Naive thymus-derived CD4-positive, alpha-beta T cell (primary cell): ENCODE measurements around the gene SLF1. TPM values are rescaled to one million over a fixed set of nuclear protein-coding genes. Genes with fewer than 3 reads are reported as not detected.
"Not testable (repeated sequence)": the region's sequence is repeated elsewhere in the genome, so short reads cannot be mapped to it uniquely, and the experiment has no call there.

Experiments
- ATAC-seq: fragments of 150-1000 bp; cut with Tn5 transposase; 2 replicates; pipeline ENCODE4 v1.10.0; 2021; ENCODE audit warnings: mild to moderate bottlenecking, moderate library complexity
- CTCF ChIA-PET: fragments of 350-600 bp; sonication (Branson Sonifier 250); formaldehyde crosslinking; loops from one replicate; lab custom pipeline; 2021; ENCODE audit warnings: antibody characterized with exemption; lab: Charles Lee
- POLR2A ChIA-PET: fragments of 350-600 bp; sonication (Branson Sonifier 250); formaldehyde crosslinking; loops from one replicate; lab custom pipeline; 2021; ENCODE audit warnings: antibody characterized with exemption, inconsistent platforms; lab: Charles Lee
- DNase-seq, 9 donors: peaks; one replicate each; pipeline versions ENCODE4 v3.0.0 to v3.0.0-alpha.2; 2020 to 2022; ENCODE audit warnings: mixed read lengths in 1 of 9
- H3K27ac ChIP-seq: one replicate; pipeline ENCODE4 v1.7.0; 2013; ENCODE audit warnings: mild to moderate bottlenecking, low read depth, low read length, moderate library complexity
- H3K27me3 ChIP-seq, 2 donors: one replicate each; pipeline ENCODE4 v1.7.0; 2013; ENCODE audit warnings: low read length in 2 of 2, mild to moderate bottlenecking in 2 of 2, moderate library complexity in 2 of 2; ENCODE audit not compliant: control insufficient read depth in 2 of 2, insufficient read depth in 2 of 2
- H3K36me3 ChIP-seq, 3 experiments: 1 replicate in 2 of 3; 2 replicates in 1 of 3; pipeline ENCODE4 v1.7.0; 2013; ENCODE audit warnings: low read length in 3 of 3, mild to moderate bottlenecking in 3 of 3, moderate library complexity in 1 of 3; ENCODE audit not compliant: insufficient read depth in 3 of 3, control insufficient read depth in 2 of 3
- H3K4me1 ChIP-seq, 2 donors: one replicate each; pipeline ENCODE4 v1.7.0; 2013; ENCODE audit warnings: low read length in 2 of 2, mild to moderate bottlenecking in 2 of 2, moderate library complexity in 1 of 2; ENCODE audit not compliant: control insufficient read depth in 2 of 2, insufficient read depth in 2 of 2
- H3K4me3 ChIP-seq: 2 replicates; pipeline ENCODE4 v1.7.0; 2013; ENCODE audit warnings: mild to moderate bottlenecking, low read length
- H3K9me3 ChIP-seq, 3 experiments: 1 replicate in 2 of 3; 2 replicates in 1 of 3; pipeline ENCODE4 v1.7.0; 2013; ENCODE audit warnings: low read length in 3 of 3; ENCODE audit not compliant: control insufficient read depth in 2 of 3
- H3K27ac Mint-ChIP-seq, 9 donors: one replicate each; pipeline ENCODE4 v1.8.0; 2020 to 2022; ENCODE audit warnings: mixed read lengths in 9 of 9, mild to moderate bottlenecking in 8 of 9, moderate library complexity in 5 of 9, inconsistent platforms in 2 of 9
- H3K27me3 Mint-ChIP-seq, 5 donors: one replicate each; pipeline ENCODE4 v1.8.0; 2021 to 2022; ENCODE audit warnings: mixed read lengths in 5 of 5, mild to moderate bottlenecking in 1 of 5
- H3K36me3 Mint-ChIP-seq, 5 donors: one replicate each; pipeline ENCODE4 v1.8.0; 2020 to 2022; ENCODE audit warnings: mixed read lengths in 5 of 5, mild to moderate bottlenecking in 3 of 5, inconsistent platforms in 1 of 5
- H3K4me1 Mint-ChIP-seq, 7 donors: one replicate each; pipeline ENCODE4 v1.8.0; 2020 to 2022; ENCODE audit warnings: mixed read lengths in 7 of 7, mild to moderate bottlenecking in 3 of 7, inconsistent platforms in 1 of 7
- H3K4me3 Mint-ChIP-seq, 10 donors: one replicate each; pipeline ENCODE4 v1.8.0; 2020 to 2022; ENCODE audit warnings: mild to moderate bottlenecking in 10 of 10, mixed read lengths in 10 of 10, moderate library complexity in 6 of 10, inconsistent platforms in 2 of 10
- H3K9me3 Mint-ChIP-seq, 11 donors: one replicate each; pipeline ENCODE4 v1.8.0; 2020 to 2022; ENCODE audit warnings: mixed read lengths in 11 of 11, mild to moderate bottlenecking in 4 of 11, inconsistent platforms in 1 of 11, moderate library complexity in 1 of 11
- intact Hi-C, 2 donors: fragments of 100-400 bp; cut with micrococcal nuclease; formaldehyde crosslinking; loops; one replicate each; pipeline ENCODE4 v1.15.1; 2023
- polyA plus RNA-seq, 2 donors: library from polyadenylated mRNA; unstranded; fragments of 300-500 nt; fragmentation: Illumina TruSeq; gene quantifications; one replicate each; pipeline ENCODE4 v1.2.3, GENCODE V29; 2021
- total RNA-seq, 6 experiments: library from RNA in 5 of 6; stranded (reverse) in 5 of 6; gene quantifications; 1 replicate in 5 of 6; 2 replicates in 1 of 6; pipeline ENCODE4 v1.2.3 and lab custom pipeline; 2021 to 2026

SLF1 gene
- total RNA-seq (10 to 100 TPM in 3 of 5 experiments, 1 to 10 TPM in 2; 6.7 to 13.4 (median 11.3) TPM), polyA plus RNA-seq (1 to 10 TPM; 3.6 to 6.3 TPM), total RNA-seq (lab: John Stamatoyannopoulos, UW) (14.1 reads per million, percentile 43 among the genes with 10 or more reads in this experiment)

DNA sequence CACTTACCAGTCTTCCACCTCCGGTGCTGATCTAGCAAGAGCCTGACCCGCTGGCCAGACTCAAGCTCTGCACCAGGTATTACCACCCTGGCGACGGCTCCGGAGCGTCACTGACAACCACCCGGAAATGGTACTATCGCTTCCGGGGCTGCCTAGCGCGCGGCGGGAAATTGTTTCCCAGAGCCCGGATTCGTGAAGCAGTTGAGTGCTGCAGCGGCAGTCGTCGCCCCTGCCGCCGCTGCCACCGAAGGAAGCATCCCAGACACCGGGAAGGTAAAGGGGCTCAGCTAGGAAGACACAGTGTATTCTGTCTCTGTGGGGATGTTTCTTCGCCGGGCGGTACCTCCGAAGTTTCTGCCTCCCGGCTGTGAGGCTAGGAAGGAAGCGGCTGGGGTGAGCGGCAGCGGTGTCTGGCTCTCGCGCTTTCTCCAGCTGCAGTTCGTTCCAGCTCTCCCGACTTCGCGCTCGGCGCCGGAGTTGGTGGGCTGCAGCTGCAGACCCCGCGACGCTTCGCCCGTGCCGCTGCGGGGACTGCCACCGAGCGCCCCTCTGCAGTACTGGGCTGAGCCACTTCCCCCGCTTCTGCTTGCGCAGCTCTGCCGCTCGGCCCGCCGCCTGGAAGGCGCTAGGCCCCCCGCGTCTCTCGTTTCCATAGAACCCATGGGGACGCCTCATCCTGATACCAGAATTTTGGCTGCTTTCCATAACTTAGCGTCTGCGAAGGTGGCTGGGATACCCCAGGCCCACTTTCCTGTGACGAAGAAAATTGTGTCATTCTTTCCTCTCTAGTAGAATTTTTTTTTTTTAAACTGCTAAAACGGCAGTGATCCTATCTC, at the start of gene SLF1, which contains the start of gene KIAA0825:
TSS of gene SLF1 (plus strand) at position 177 of the 836 bp plus-strand sequence. CDS start 10,142 bp downstream, outside the sequence.
TSS of gene KIAA0825 (minus strand) at position 112 of the 836 bp plus-strand sequence. CDS start 81,478 bp downstream, outside the sequence.
- Mint-ChIP-seq H3K4me1 (peaks cover 18 to 47% (median 43%) of the 10 kb centered on the region in 7 donors), H3K36me3 (peaks cover 0 to 3% (median 0%) of the 10 kb centered on the region in 5 donors), H3K9me3 (no peaks in the 10 kb centered on the region), H3K4me3 (peak within 1 kb of the TSS; percentile 92 to 99 (median 96)), H3K27me3 (no peaks in the 10 kb centered on the region), H3K27ac (peak within 1 kb of the TSS; percentile 30 to 96 (median 89))
- DNase-seq (peak; percentile 69 to 86 (median 83)), ATAC-seq (peak; percentile 94)
- Histone ChIP-seq H3K27me3 (no peaks in the 10 kb centered on the region), H3K36me3 (peaks cover 0 to 4% (median 0%) of the 10 kb centered on the region in 3 experiments), H3K9me3 (no peaks in the 10 kb centered on the region), H3K27ac (peak within 1 kb of the TSS; percentile 63), H3K4me1 (peaks cover 6 to 10% of the 10 kb centered on the region in 2 donors), H3K4me3 (peak within 1 kb of the TSS; percentile 79)
- ChIA-PET POLR2A (no interaction called here), CTCF (no interaction called here)
- intact Hi-C loops: loop anchor here (1.0 to 10.0 kb wide), 12 partner anchors 8 to 1346 kb away; partner anchors contain the start of genes ELL2 (in 2 of the 2), SKIC3 (in 2 of the 2) and ARSK (in 1 of the 2)

- Histone ChIP-seq H3K9me3 (no peaks in the 10 kb centered on the region), H3K4me1 (peaks cover 0 to 30% of the 10 kb centered on the region in 2 donors), H3K36me3 (no peaks in the 10 kb centered on the region), H3K27me3 (no peaks in the 10 kb centered on the region), H3K4me3 (no peak overlapping the region), H3K27ac (no peak overlapping the region)
- POLR2A ChIA-PET: no interaction called here
- DNase-seq (no peak), ATAC-seq (no peak)
- intact Hi-C loops: no loop called here
- no peak overlapping the region for H3K27ac Mint-ChIP-seq
- H3K4me3 Mint-ChIP-seq: no peak overlapping the region
- peaks cover 0 to 22% (median 4%) of the 10 kb centered on the region in 7 donors for H3K4me1 Mint-ChIP-seq
- CTCF ChIA-PET: no interaction called here
- no peaks in the 10 kb centered on the region for H3K27me3 Mint-ChIP-seq
- H3K36me3 Mint-ChIP-seq: peaks cover 0 to 15% (median 5%) of the 10 kb centered on the region in 5 donors
- H3K9me3 Mint-ChIP-seq: peaks cover 0 to 3% (median 0%) of the 10 kb centered on the region in 11 donors
These were observed 47.1 kb upstream of the SLF1 start for GRCh38 chr5:94571415-94571814.

GRCh38 chr5:94573349-94573748, 45.1 kb upstream of the SLF1 start:
- H3K4me3 ChIP-seq, H3K9me3 Mint-ChIP-seq, POLR2A ChIA-PET, intact Hi-C loops, H3K36me3 ChIP-seq, H3K27ac ChIP-seq, ATAC-seq, H3K4me3 Mint-ChIP-seq, H3K9me3 ChIP-seq, H3K27ac Mint-ChIP-seq, H3K27me3 ChIP-seq, CTCF ChIA-PET, DNase-seq, H3K27me3 Mint-ChIP-seq: not testable (repeated sequence)
- peaks cover 0 to 46% of the 10 kb centered on the region in 2 donors for H3K4me1 ChIP-seq
- Mint-ChIP-seq H3K4me1 (peaks cover 5 to 38% (median 15%) of the 10 kb centered on the region in 7 donors), H3K36me3 (peaks cover 0 to 17% (median 5%) of the 10 kb centered on the region in 5 donors)

- H3K27ac Mint-ChIP-seq: peak overlapping the region in 1 of 9 donors; percentile 84
- H3K4me3 Mint-ChIP-seq: peak overlapping the region in 2 of 10 donors; percentile 33 to 73
- no peaks in the 10 kb centered on the region for H3K27me3 ChIP-seq
- H3K4me1 ChIP-seq: peaks cover 0 to 56% of the 10 kb centered on the region in 2 donors
- H3K27me3 Mint-ChIP-seq: no peaks in the 10 kb centered on the region
- peaks cover 0 to 17% (median 5%) of the 10 kb centered on the region in 5 donors for H3K36me3 Mint-ChIP-seq
- H3K9me3 ChIP-seq: no peaks in the 10 kb centered on the region
- no peak overlapping the region for H3K27ac ChIP-seq
- ATAC-seq: no peak
- ChIA-PET CTCF (no interaction called here), POLR2A (no interaction called here)
- intact Hi-C loops: no loop called here
- H3K36me3 ChIP-seq: no peaks in the 10 kb centered on the region
- peaks cover 0 to 3% (median 0%) of the 10 kb centered on the region in 11 donors for H3K9me3 Mint-ChIP-seq
- peaks cover 6 to 49% (median 18%) of the 10 kb centered on the region in 7 donors for H3K4me1 Mint-ChIP-seq
- no peak for DNase-seq
- no peak overlapping the region for H3K4me3 ChIP-seq
These were observed 43.3 kb upstream of the SLF1 start for GRCh38 chr5:94575196-94575595.

GRCh38 chr5:94577466-94578245, 40.8 kb upstream of the SLF1 start:
- Histone ChIP-seq H3K36me3 (no peaks in the 10 kb centered on the region), H3K4me3 (no peak overlapping the region), H3K27me3 (no peaks in the 10 kb centered on the region), H3K4me1 (peaks cover 0 to 62% of the 10 kb centered on the region in 2 donors), H3K27ac (no peak overlapping the region), H3K9me3 (no peaks in the 10 kb centered on the region)
- H3K9me3 Mint-ChIP-seq: peaks cover 0 to 4% (median 0%) of the 10 kb centered on the region in 11 donors
- H3K4me3 Mint-ChIP-seq: peak overlapping the region in 2 of 10 donors; percentile 48 to 84
- peaks cover 0 to 19% (median 9%) of the 10 kb centered on the region in 5 donors for H3K36me3 Mint-ChIP-seq
- peaks cover 8 to 55% (median 18%) of the 10 kb centered on the region in 7 donors for H3K4me1 Mint-ChIP-seq
- DNase-seq (peak in 2 of 9 donors; percentile 15 to 23), ATAC-seq (peak; percentile 62)
- H3K27ac Mint-ChIP-seq: peak overlapping the region in 1 of 9 donors; percentile 77
- POLR2A ChIA-PET: no interaction called here
- H3K27me3 Mint-ChIP-seq: no peaks in the 10 kb centered on the region
- intact Hi-C loops: loop anchor here in 1 of 2 donors (1.0 to 2.0 kb wide), 2 partner anchors 41 to 216 kb away; partner anchors contain the start of genes KIAA0825 and SLF1
- CTCF ChIA-PET: no interaction called here

GRCh38 chr5:94595281-94595840, 23.1 kb upstream of the SLF1 start:
- H3K9me3 Mint-ChIP-seq: peaks cover 0 to 26% (median 10%) of the 10 kb centered on the region in 11 donors
- no peak overlapping the region for H3K4me3 Mint-ChIP-seq
- H3K27ac ChIP-seq: no peak overlapping the region
- no peaks in the 10 kb centered on the region for H3K4me1 Mint-ChIP-seq
- H3K4me3 ChIP-seq: no peak overlapping the region
- no peak for ATAC-seq
- ChIA-PET POLR2A (no interaction called here), CTCF (interaction anchor here (0.6 kb wide), 1 partner anchor 15 kb away, joined by 4 read pairs; no protein-coding TSS in a partner anchor)
- peaks cover 0 to 10% (median 3%) of the 10 kb centered on the region in 5 donors for H3K36me3 Mint-ChIP-seq
- H3K27me3 Mint-ChIP-seq: peaks cover 0 to 7% (median 0%) of the 10 kb centered on the region in 5 donors
- no peak overlapping the region for H3K27ac Mint-ChIP-seq
- no peaks in the 10 kb centered on the region for H3K9me3 ChIP-seq
- no peak for DNase-seq
- intact Hi-C loops: no loop called here
- H3K4me1 ChIP-seq: no peaks in the 10 kb centered on the region
- no peaks in the 10 kb centered on the region for H3K36me3 ChIP-seq
- no peaks in the 10 kb centered on the region for H3K27me3 ChIP-seq
